RWPE1 (cell line): Measurements from ENCODE around the gene PROSER3.

Experiments
- CTCF ChIA-PET: fragments of 350-600 bp; sonication (Branson Sonifier 250); formaldehyde crosslinking; extraction: SDS; loops from one replicate; lab custom pipeline; 2021; lab: Yijun Ruan, JAX
- POLR2A ChIA-PET: fragments of 400-600 bp; formaldehyde crosslinking; extraction: SDS; loops from one replicate; lab custom pipeline; 2020; ENCODE audit warnings: antibody characterized with exemption; ENCODE audit not compliant: low non-redundant PET; lab: Yijun Ruan, JAX
- DNase-seq: peaks from one replicate; pipeline ENCODE4 v3.0.0; 2012; ENCODE audit warnings: low spot score
- H3K27ac ChIP-seq: fragments of 450-650 bp; 2 replicates; pipeline ENCODE4 v1.5.1; 2017
- TF ChIP-seq, protein P1 (sequence below): fragments of 450-650 bp; conservative IDR thresholded peaks from 2 replicates; pipeline ENCODE4 v1.5.1; 2017; ENCODE audit warnings: low read depth, mild to moderate bottlenecking

Gene PROSER3

DNA sequence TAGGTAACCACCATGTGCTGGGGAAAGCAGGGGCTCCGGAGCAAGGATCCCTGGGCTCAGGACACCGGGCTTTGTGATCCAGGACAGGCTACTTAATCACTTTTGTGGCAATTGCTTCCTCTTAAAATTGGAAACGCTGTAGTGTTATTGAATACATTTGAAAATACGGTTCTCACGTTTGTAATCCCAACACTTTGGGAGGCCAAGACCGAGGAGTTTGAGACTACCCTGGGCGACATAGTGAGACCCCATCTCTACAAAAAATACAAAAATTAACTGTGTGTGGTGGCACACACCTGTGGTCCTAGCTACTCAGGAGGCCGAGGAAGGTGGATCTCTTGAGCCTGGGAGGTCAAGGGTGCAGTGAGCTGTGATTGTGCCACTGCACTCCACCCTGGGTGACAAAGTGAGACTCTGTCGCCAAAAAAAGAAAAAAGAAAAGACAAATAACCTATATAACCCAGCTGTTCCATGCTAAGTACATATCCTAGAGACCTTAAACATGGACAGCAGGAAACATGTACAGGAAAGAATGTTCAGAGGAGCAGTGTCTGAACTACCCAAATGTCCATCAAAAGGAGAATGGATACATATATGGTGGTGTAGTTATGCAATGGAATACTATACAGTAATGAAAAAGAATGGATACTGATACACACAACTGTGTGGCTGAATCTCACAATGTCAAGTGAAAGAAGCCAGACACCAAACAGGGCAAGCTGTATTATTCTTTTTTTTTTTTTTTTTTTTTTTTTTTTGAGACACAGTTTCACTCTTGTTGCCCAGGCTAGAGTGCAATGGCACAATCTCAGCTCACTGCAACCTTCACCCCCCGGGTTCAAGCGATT lies 55.3 kb downstream of the PROSER3 start:
- TF ChIP-seq, protein P1, sequence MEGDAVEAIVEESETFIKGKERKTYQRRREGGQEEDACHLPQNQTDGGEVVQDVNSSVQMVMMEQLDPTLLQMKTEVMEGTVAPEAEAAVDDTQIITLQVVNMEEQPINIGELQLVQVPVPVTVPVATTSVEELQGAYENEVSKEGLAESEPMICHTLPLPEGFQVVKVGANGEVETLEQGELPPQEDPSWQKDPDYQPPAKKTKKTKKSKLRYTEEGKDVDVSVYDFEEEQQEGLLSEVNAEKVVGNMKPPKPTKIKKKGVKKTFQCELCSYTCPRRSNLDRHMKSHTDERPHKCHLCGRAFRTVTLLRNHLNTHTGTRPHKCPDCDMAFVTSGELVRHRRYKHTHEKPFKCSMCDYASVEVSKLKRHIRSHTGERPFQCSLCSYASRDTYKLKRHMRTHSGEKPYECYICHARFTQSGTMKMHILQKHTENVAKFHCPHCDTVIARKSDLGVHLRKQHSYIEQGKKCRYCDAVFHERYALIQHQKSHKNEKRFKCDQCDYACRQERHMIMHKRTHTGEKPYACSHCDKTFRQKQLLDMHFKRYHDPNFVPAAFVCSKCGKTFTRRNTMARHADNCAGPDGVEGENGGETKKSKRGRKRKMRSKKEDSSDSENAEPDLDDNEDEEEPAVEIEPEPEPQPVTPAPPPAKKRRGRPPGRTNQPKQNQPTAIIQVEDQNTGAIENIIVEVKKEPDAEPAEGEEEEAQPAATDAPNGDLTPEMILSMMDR = no peak
- CTCF ChIA-PET = no interaction called here
- POLR2A ChIA-PET = interaction anchor here (0.6 kb wide), 1 partner anchor 437 kb away, joined by 3 read pairs; no protein-coding TSS in a partner anchor
- DNase-seq = no peak
- H3K27ac ChIP-seq = no peak overlapping the region

GRCh38 chr19:35816262-35816661 lies 58.3 kb downstream of the PROSER3 start:
- TF ChIP-seq, protein P1 = no peak
- ChIA-PET POLR2A (no interaction called here), CTCF (no interaction called here)
- DNase-seq = no peak
- no peak overlapping the region for H3K27ac ChIP-seq

DNA sequence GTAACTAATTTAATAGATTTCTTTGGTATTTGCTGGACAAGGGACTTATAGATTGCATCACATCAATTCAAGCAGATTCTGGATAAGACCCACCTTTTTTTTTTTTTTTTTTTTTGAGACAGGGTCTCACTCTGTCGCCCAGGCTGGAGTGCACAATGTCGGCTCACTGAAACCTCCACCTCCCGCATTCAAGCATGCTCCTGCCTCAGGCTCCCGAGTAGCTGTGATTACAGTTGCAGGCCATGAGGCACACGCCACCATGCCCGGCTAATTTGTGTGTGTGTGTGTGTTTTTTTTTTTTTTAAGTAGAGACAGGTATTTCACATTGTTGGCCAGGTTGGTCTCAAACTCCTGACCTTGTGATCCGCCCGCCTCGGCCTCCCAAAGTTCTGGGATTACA lies 58.9 kb downstream of the PROSER3 start:
- TF ChIP-seq, protein P1 = no peak

GRCh38 chr19:35818445-35818844 lies 60.5 kb downstream of the PROSER3 start:
- ChIA-PET CTCF (no interaction called here), POLR2A (no interaction called here)
- no peak for DNase-seq
- TF ChIP-seq, protein P1 = no peak
- H3K27ac ChIP-seq = no peak overlapping the region

More for the DNA sequence above, 58.9 kb downstream of the PROSER3 start:
- no peak overlapping the region for H3K27ac ChIP-seq
- ChIA-PET POLR2A (no interaction called here), CTCF (interaction anchor here (0.7 kb wide), 1 partner anchor 613 kb away, joined by 3 read pairs; no protein-coding TSS in a partner anchor)
- no peak for DNase-seq
